WTC11 (cell line): ENCODE measurements around the gene CLVS2.

ENCODE experiments used
- CBFB ChIP-seq: sonication (generic); formaldehyde crosslinking; IDR thresholded peaks from 2 replicates; pipeline ENCODE4 v1.8.1; 2022; ENCODE audit warnings: mild to moderate bottlenecking, low read depth, missing genetic modification reagents
- CREM ChIP-seq: sonication (generic); formaldehyde crosslinking; IDR thresholded peaks from 2 replicates; pipeline ENCODE4 v1.8.1; 2022; ENCODE audit warnings: mild to moderate bottlenecking, missing genetic modification reagents, moderate library complexity
- ELF4 ChIP-seq: sonication (generic); formaldehyde crosslinking; IDR thresholded peaks from 2 replicates; pipeline ENCODE4 v1.8.1; 2022; ENCODE audit warnings: low read depth, mild to moderate bottlenecking, moderate library complexity, missing genetic modification reagents
- ETV6 ChIP-seq: sonication (generic); formaldehyde crosslinking; IDR thresholded peaks from 2 replicates; pipeline ENCODE4 v1.8.1; 2022; ENCODE audit warnings: mild to moderate bottlenecking, missing genetic modification reagents
- FOXP4 ChIP-seq: sonication (generic); formaldehyde crosslinking; IDR thresholded peaks from 2 replicates; pipeline ENCODE4 v1.8.0; 2022; ENCODE audit warnings: mild to moderate bottlenecking, missing genetic modification reagents
- TEAD4 ChIP-seq: sonication (generic); formaldehyde crosslinking; IDR thresholded peaks from 2 replicates; pipeline ENCODE4 v1.8.0; 2022; ENCODE audit warnings: mild to moderate bottlenecking, missing genetic modification reagents
- ZMAT4 ChIP-seq: fragments of 250-450 bp; sonication (Bioruptor Pico); IDR thresholded peaks from 2 replicates; pipeline ENCODE4 v1.9.0; 2021; ENCODE audit warnings: mild to moderate bottlenecking
- ZNF138 ChIP-seq: sonication (generic); formaldehyde crosslinking; conservative IDR thresholded peaks from 2 replicates; pipeline ENCODE4 v1.8.1; 2022; ENCODE audit warnings: mild to moderate bottlenecking, moderate library complexity, missing genetic modification reagents
- ZNF425 ChIP-seq: fragments of 250-450 bp; sonication (Bioruptor Pico); conservative IDR thresholded peaks from 2 replicates; pipeline ENCODE4 v1.9.0; 2021; ENCODE audit warnings: mild to moderate bottlenecking
- ZNF512 ChIP-seq: sonication (generic); formaldehyde crosslinking; IDR thresholded peaks from 2 replicates; pipeline ENCODE4 v1.8.1; 2022; ENCODE audit warnings: missing genetic modification reagents, borderline replicate concordance
- TF ChIP-seq, protein P1 (sequence below): fragments of 200-600 bp; IDR thresholded peaks from 2 replicates; pipeline ENCODE4 v1.8.0; 2022; ENCODE audit warnings: antibody characterized with exemption
- TF ChIP-seq, protein P2 (sequence below): sonication (generic); formaldehyde crosslinking; IDR thresholded peaks from 2 replicates; pipeline ENCODE4 v1.8.1; 2022; ENCODE audit warnings: mild to moderate bottlenecking, moderate library complexity, missing genetic modification reagents

GRCh38 chr6:123064038-123064437, 68.0 kb downstream of the CLVS2 start:
- TF ChIP-seq, protein P1, sequence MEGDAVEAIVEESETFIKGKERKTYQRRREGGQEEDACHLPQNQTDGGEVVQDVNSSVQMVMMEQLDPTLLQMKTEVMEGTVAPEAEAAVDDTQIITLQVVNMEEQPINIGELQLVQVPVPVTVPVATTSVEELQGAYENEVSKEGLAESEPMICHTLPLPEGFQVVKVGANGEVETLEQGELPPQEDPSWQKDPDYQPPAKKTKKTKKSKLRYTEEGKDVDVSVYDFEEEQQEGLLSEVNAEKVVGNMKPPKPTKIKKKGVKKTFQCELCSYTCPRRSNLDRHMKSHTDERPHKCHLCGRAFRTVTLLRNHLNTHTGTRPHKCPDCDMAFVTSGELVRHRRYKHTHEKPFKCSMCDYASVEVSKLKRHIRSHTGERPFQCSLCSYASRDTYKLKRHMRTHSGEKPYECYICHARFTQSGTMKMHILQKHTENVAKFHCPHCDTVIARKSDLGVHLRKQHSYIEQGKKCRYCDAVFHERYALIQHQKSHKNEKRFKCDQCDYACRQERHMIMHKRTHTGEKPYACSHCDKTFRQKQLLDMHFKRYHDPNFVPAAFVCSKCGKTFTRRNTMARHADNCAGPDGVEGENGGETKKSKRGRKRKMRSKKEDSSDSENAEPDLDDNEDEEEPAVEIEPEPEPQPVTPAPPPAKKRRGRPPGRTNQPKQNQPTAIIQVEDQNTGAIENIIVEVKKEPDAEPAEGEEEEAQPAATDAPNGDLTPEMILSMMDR, result no peak
- TF ChIP-seq ZNF512 (CRISPR knock-in tag) (no peak), CREM (CRISPR knock-in tag) (no peak), ELF4 (no peak), ZNF425 (CRISPR knock-in tag) (no peak), ZMAT4 (no peak), TEAD4 (CRISPR knock-in tag) (no peak), FOXP4 (CRISPR knock-in tag) (no peak), ZNF138 (no peak), ETV6 (no peak), CBFB (CRISPR knock-in tag) (no peak)
- TF ChIP-seq, protein P2, sequence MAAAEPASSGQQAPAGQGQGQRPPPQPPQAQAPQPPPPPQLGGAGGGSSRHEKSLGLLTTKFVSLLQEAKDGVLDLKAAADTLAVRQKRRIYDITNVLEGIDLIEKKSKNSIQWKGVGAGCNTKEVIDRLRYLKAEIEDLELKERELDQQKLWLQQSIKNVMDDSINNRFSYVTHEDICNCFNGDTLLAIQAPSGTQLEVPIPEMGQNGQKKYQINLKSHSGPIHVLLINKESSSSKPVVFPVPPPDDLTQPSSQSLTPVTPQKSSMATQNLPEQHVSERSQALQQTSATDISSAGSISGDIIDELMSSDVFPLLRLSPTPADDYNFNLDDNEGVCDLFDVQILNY (CRISPR knock-in tag), result no peak
